Mesothelial cell of epicardium (in vitro differentiated cells): Measurements from ENCODE around the gene EFNA1. TPM values are rescaled to one million over a fixed set of nuclear protein-coding genes. Genes with fewer than 3 reads are reported as not detected.
"Not testable (repeated sequence)": the region's sequence is repeated elsewhere in the genome, so short reads cannot be mapped to it uniquely, and the experiment has no call there.

ENCODE experiments used
- DNase-seq, 2 experiments: peaks; one replicate each; pipeline ENCODE4 v3.0.0; 2021; ENCODE audit warnings: low spot score in 2 of 2; ENCODE audit not compliant: unreplicated experiment in 2 of 2
- H3K27ac Mint-ChIP-seq: 2 replicates; pipeline ENCODE4 v1.8.0; 2021; ENCODE audit warnings: mixed read lengths
- H3K27me3 Mint-ChIP-seq: 2 replicates; pipeline ENCODE4 v1.8.0; 2021; ENCODE audit warnings: low read depth, mixed read lengths
- H3K36me3 Mint-ChIP-seq: 2 replicates; pipeline ENCODE4 v1.8.0; 2021; ENCODE audit warnings: mixed read lengths
- H3K4me1 Mint-ChIP-seq: 2 replicates; pipeline ENCODE4 v1.8.0; 2021; ENCODE audit warnings: mixed read lengths
- H3K4me3 Mint-ChIP-seq: 2 replicates; pipeline ENCODE4 v1.8.0; 2021; ENCODE audit warnings: mild to moderate bottlenecking, moderate library complexity, mixed read lengths
- H3K9me3 Mint-ChIP-seq: 2 replicates; pipeline ENCODE4 v1.8.0; 2021; ENCODE audit warnings: mixed read lengths
- CTCF ChIP-seq: fragments of 200-600 bp; sonication (generic); IDR thresholded peaks from one replicate; pipeline ENCODE4 v1.5.0; 2021; ENCODE audit warnings: antibody characterized with exemption; ENCODE audit not compliant: unreplicated experiment
- total RNA-seq: library from RNA; stranded (reverse); gene quantifications from 3 replicates; pipeline ENCODE4 v1.2.1, GENCODE V29; 2021

Gene EFNA1
- total RNA-seq, 1 donor from 2014 or later: 92.4 TPM

GRCh38 chr1:155158991-155159390 is 31.3 kb downstream of the EFNA1 start:
- Mint-ChIP-seq H3K4me3 (no peak overlapping the region), H3K27ac (no peak overlapping the region), H3K36me3 (no peaks in the 10 kb centered on the region), H3K4me1 (no peaks in the 10 kb centered on the region), H3K27me3 (peaks cover 9% of the 10 kb centered on the region), H3K9me3 (peaks cover 10% of the 10 kb centered on the region)
- no peak for DNase-seq
- no peak for TF ChIP-seq CTCF

- DNase-seq: no peak
- Mint-ChIP-seq H3K27me3 (peaks cover 4% of the 10 kb centered on the region), H3K4me1 (no peaks in the 10 kb centered on the region), H3K27ac (no peak overlapping the region), H3K9me3 (peaks cover 7% of the 10 kb centered on the region), H3K36me3 (no peaks in the 10 kb centered on the region), H3K4me3 (no peak overlapping the region)
- no peak for TF ChIP-seq CTCF
Observed at GRCh38 chr1:155160128-155160527, 32.5 kb downstream of the EFNA1 start.

- H3K4me1 Mint-ChIP-seq, H3K9me3 Mint-ChIP-seq, H3K27ac Mint-ChIP-seq, H3K27me3 Mint-ChIP-seq, DNase-seq, H3K36me3 Mint-ChIP-seq, H3K4me3 Mint-ChIP-seq: not testable (repeated sequence)
Observed at GRCh38 chr1:155162631-155163030, 35.0 kb downstream of the EFNA1 start.

GRCh38 chr1:155163785-155164184 is 36.1 kb downstream of the EFNA1 start:
- not testable (repeated sequence) for H3K36me3 Mint-ChIP-seq, DNase-seq, H3K4me3 Mint-ChIP-seq, H3K27ac Mint-ChIP-seq, H3K27me3 Mint-ChIP-seq, H3K9me3 Mint-ChIP-seq, H3K4me1 Mint-ChIP-seq

GRCh38 chr1:155164625-155165024 is 36.9 kb downstream of the EFNA1 start:
- H3K4me3 Mint-ChIP-seq, DNase-seq: not testable (repeated sequence)

GRCh38 chr1:155166051-155166470 is 38.4 kb downstream of the EFNA1 start:
- Mint-ChIP-seq H3K4me1 (peaks cover 6% of the 10 kb centered on the region), H3K9me3 (no peaks in the 10 kb centered on the region), H3K4me3 (no peak overlapping the region), H3K27ac (no peak overlapping the region), H3K27me3 (no peaks in the 10 kb centered on the region), H3K36me3 (peaks cover 8% of the 10 kb centered on the region)
- DNase-seq: no peak
- no peak for TF ChIP-seq CTCF

More at GRCh38 chr1:155164625-155165024, 36.9 kb downstream of the EFNA1 start:
- not testable (repeated sequence) for H3K9me3 Mint-ChIP-seq, H3K27me3 Mint-ChIP-seq, H3K4me1 Mint-ChIP-seq, H3K36me3 Mint-ChIP-seq, H3K27ac Mint-ChIP-seq

GRCh38 chr1:155166471-155167165 is 38.9 kb downstream of the EFNA1 start:
- no peak overlapping the region for H3K27ac Mint-ChIP-seq
- H3K4me1 Mint-ChIP-seq: peaks cover 6% of the 10 kb centered on the region
- DNase-seq: no peak
- no peaks in the 10 kb centered on the region for H3K27me3 Mint-ChIP-seq
- no peaks in the 10 kb centered on the region for H3K9me3 Mint-ChIP-seq
- peaks cover 8% of the 10 kb centered on the region for H3K36me3 Mint-ChIP-seq
- H3K4me3 Mint-ChIP-seq: no peak overlapping the region
- TF ChIP-seq CTCF: no peak
